HG02588 (cell line): ENCODE results near the gene PTPRO.
"Not testable (repeated sequence)": the region's sequence is repeated elsewhere in the genome, so short reads cannot be mapped to it uniquely, and the experiment has no call there.

Source experiments
- ATAC-seq: cut with Tn5 transposase; IDR thresholded peaks from one replicate; pipeline ENCODE4 v1.9.1; 2021; ENCODE audit warnings: mild to moderate bottlenecking, moderate library complexity; ENCODE audit not compliant: unreplicated experiment

The PTPRO gene

GRCh38 chr12:15599266-15600037 is 277.1 kb downstream of the PTPRO start:
- no peak for ATAC-seq

GRCh38 chr12:15600223-15600935 is 278.1 kb downstream of the PTPRO start:
- ATAC-seq, result no peak

- no peak for ATAC-seq
Measured at GRCh38 chr12:15601210-15601800, 279.0 kb downstream of the PTPRO start.

- ATAC-seq, result no peak
Measured at GRCh38 chr12:15602051-15602672, 279.9 kb downstream of the PTPRO start.

- ATAC-seq, result no peak
Measured at GRCh38 chr12:15603474-15604085, 281.3 kb downstream of the PTPRO start.

GRCh38 chr12:15605881-15606590 is 283.7 kb downstream of the PTPRO start:
- no peak for ATAC-seq

- ATAC-seq, result no peak
Measured at GRCh38 chr12:15608406-15608805, 286.1 kb downstream of the PTPRO start.

GRCh38 chr12:15608941-15609340 is 286.6 kb downstream of the PTPRO start:
- no peak for ATAC-seq

- no peak for ATAC-seq
Measured at GRCh38 chr12:15613981-15614380, 291.7 kb downstream of the PTPRO start.

GRCh38 chr12:15616495-15616894 is 294.2 kb downstream of the PTPRO start:
- not testable (repeated sequence) for ATAC-seq

- no peak for ATAC-seq
Measured at GRCh38 chr12:15620741-15621539, 298.6 kb downstream of the PTPRO start.

GRCh38 chr12:15625075-15625474 is 302.8 kb downstream of the PTPRO start:
- ATAC-seq, result no peak

GRCh38 chr12:15627995-15628945 is 306.0 kb downstream of the PTPRO start:
- no peak for ATAC-seq

GRCh38 chr12:15629108-15629507 is 306.8 kb downstream of the PTPRO start:
- peak; percentile 72 for ATAC-seq

- ATAC-seq, result no peak
Measured at GRCh38 chr12:15629761-15630160, 307.5 kb downstream of the PTPRO start.

- no peak for ATAC-seq
Measured at GRCh38 chr12:15631007-15631715, 308.9 kb downstream of the PTPRO start.

GRCh38 chr12:15632708-15633107 is 310.4 kb downstream of the PTPRO start:
- ATAC-seq, result no peak

GRCh38 chr12:15633201-15633600 is 310.9 kb downstream of the PTPRO start:
- ATAC-seq, result no peak
